GM21717 (cell line): ENCODE measurements around the gene TNNT3.

Experiments
- ATAC-seq: cut with Tn5 transposase; IDR thresholded peaks from one replicate; pipeline ENCODE4 v1.9.1; 2021; ENCODE audit warnings: mild to moderate bottlenecking, moderate library complexity; ENCODE audit not compliant: unreplicated experiment

TNNT3 gene

DNA sequence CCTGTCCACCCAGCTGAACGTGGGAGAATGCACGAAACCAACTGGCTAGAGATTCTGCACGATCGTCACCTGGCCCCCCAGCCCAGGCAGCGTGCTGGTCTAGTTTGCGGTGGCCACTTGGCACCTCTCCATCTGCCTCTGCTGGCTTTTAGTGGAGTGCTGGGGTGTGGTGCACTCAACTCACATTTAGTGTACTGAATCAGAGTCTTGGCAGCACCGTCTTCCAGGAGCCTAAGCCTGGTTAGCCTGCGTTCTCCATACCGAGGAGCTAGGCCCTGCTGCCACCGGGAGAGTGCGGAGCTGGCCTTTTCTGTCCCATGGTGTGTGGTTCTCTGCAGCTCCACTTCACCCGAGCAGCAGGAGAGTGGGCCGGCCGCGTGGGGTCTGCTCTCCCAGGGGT is 30.4 kb downstream of the TNNT3 start:
- no peak for ATAC-seq

DNA sequence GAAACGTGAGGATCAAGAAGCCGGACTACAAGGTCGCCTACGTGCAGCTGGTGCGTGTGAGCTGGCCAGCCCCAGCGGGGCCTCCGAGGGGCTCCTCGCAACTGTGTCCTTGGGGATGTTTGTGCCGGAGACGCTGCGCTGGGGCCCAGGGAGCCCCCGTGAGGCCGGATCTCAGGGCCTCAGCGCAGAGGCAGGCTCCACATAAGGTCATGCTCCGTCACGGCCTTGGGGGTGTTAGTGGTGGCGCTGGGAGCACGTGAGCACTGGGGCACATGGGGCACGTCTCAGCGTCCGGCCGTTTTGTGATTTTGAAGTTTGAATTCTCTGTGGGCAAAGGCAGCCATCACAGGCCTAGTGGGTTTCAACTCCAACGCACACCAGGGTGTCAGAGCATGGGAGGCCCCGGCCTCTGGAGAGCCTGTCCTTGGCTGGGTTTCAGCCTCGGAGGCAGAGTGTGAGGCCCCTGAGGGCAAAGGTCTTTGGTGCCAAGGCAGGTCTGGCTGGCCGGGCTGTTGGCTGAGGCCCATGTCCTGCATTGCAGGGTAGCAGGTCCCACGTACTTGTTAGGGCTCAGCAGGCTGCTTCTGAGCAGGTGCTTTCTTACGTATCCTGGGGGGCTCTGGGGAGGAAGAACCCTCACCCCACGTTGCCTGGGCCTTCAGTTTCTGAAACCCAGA is 33.4 kb downstream of the TNNT3 start:
- ATAC-seq, result no peak

GRCh38 chr11:1953489-1954266 is 34.2 kb downstream of the TNNT3 start:
- no peak for ATAC-seq

DNA sequence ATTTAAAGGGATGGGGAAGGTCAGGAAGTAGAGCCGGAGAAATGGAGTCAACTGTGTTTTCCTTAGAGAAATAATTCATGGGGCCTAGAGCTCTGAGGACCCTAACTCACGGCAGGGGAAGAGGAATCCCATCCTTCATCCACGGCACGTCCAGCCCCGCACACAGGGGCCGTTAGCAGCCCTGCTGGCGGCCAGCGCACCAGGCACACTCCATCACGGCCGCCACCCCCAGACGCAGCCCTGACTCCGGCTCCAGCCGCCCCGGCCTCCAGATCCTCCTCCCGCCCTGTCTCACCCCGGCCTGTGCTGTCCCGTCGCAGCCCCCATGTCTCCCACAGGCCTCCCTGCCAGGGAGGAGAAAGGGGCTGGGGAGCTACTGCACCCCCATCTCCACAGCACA is 38.9 kb downstream of the TNNT3 start:
- no peak for ATAC-seq

GRCh38 chr11:1959786-1960185 is 40.3 kb downstream of the TNNT3 start:
- ATAC-seq, result no peak

DNA sequence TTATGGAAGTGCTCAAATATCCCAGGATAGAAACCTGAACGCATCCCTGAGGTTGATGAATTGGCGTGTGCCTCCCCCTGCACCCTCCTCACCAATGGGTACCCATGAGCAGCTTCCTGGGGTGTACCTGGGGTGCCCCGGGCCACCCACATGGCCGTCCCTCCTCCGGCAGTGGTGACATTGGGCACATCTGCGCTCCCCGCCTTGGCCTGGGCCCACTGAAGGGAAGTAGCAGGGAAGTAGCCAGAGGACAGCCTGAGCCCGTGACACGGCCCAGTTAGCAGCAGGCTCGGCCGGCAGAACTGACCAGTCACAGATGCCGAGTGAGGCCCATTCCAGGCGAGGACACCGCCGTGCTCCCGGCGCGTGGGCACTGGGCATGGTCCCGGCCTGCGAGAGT is 44.4 kb downstream of the TNNT3 start:
- ATAC-seq, result no peak

GRCh38 chr11:1964348-1964747 is 44.8 kb downstream of the TNNT3 start:
- no peak for ATAC-seq

DNA sequence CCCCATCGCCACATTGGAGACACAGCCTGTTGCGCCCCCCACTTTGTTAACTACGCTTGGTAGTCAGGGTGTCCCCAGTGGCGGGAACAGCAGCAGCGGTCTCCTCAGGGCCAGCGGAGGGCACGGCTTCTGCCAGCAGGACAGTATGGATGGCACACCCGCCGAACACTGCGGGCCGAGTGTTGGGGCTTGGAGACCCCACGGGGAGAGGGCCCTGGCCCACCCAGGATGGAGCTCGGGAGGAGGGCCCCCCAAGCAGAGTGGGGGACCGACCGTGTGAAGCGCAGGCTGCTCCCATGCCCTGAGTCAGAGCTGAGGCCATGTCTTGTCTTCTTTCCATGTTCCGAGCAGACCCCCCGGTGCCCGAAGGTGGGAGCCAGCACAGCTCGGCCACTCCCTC is 45.5 kb downstream of the TNNT3 start:
- no peak for ATAC-seq

- no peak for ATAC-seq
These were observed 47.0 kb downstream of the TNNT3 start for GRCh38 chr11:1966531-1966930.

DNA sequence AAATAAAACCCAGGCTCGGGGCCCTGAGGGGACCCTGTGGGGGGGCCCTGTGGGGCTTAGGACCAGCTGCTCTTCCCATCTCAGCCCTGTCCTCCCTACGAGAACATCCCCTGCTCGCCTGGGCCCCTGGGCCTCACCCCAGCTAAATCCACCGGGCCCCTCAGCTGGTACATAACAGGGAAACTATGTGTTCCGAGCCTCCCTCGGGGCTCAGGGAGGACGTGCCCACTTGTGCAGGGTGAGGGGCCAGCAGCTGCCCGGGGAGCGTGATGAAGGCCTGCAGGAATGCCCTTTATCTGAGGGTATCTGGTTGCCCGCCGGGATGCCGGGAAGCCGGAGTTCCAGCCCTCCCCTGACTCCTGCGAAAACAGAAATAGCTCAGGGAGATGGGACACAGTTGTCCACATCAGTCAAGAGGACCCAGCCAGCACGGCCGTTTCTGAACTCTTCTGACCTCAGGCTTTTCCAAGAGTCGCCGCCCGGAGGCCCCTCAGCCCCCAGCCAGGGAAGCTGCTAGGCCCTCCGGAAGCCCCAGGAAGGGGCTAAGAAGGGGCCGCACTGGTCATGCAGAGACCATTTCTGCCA is 48.2 kb downstream of the TNNT3 start:
- no peak for ATAC-seq

- no peak for ATAC-seq
These were observed 49.0 kb downstream of the TNNT3 start for GRCh38 chr11:1968454-1969002.

DNA sequence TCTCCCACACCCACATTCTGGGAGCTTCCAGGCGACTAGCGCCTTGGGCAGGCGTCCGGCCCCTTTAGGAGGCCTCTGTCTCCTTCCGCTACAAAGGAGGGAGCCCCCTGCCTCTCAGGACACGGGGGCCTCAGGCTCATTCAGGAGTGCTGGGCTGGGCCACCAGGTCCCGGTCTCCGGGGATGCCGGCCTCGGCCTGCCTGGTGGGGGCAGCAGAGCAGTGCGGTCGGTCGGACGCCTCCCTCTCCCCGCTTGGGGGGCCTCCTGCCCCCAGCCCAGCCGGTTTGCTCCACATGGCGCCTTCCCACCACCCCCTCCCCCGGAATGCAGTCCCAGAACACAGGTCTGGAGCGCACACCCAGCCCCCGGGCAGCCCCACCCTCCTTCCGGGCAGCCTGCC is 49.5 kb downstream of the TNNT3 start:
- ATAC-seq, result no peak

DNA sequence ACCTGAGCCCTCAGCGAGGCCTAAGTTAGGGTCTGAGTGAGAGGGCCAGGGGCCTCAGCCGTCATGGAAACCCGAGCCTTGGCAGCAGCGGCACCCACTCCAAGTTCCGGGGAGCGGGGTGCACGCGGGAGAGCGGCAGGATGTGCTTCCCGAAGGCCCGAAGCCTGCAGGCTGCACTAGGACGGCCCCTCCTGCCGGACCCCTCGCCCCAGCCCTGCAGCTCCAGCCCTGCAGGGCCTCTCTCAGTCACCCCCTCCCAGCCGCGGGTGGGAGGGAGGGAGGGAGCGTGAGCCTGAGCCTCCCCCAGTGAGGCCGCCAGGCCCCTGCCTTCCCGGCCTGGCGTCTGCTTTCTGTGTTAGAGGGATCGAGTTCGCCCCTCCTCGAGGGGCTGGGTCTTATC is 50.3 kb downstream of the TNNT3 start:
- no peak for ATAC-seq

DNA sequence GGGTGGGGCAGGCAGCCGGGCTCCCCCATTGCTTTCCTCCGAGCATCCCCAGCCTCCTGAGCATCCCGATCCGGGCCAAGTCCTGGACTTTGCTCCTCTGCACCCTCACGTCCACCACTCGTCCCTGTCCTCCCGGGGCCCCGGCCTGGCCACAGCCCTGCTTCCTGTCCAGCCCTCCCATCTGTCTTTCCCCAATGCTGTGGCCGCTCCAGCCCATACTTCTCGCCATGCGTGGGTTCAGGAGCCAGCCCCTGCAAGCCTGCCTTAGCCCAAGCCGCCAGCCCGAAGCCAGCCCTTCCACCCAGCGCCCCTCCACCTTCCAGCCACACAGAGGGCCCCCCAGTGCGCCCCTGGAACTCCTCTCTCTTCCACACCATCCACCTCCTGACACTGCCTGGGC is 51.5 kb downstream of the TNNT3 start:
- ATAC-seq, result no peak

GRCh38 chr11:1975185-1975584 is 55.7 kb downstream of the TNNT3 start:
- ATAC-seq, result no peak

DNA sequence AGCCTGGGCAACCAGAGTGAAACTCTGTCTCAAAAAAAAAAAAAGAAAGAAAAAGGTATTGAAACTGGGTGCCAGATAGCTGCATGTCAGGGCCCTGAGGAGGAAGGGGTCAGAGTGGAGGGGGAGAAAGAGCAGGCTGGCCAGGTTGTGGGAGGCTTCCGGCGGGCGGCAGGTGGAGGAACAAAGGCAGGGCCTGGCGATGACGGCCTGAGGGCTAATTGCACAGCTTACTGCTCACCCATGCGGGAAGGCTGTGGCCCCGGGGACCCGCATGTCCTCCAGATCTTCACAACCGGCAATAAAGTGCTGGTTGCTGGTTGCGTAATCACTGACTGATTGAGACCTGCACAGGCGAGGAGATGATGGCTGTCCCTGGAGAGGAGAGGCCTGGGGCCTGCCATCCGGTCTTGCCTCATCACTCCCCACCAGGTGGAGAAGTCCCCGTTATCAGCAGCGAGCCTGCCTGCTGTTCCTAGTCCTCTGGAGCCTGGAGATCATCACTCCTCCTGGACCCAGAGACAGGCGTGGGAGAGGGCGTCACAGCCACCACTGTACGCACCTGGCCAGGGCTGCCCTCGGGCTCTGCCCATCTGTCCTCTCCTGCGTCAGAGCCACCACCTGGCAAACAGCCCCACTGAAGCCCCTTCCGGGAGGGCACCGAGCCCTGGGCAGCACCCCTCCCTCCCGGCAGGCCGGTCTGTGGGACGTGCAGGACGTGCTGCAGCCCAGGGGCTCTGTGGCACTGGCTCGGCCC is 59.4 kb downstream of the TNNT3 start:
- ATAC-seq, result no peak

DNA sequence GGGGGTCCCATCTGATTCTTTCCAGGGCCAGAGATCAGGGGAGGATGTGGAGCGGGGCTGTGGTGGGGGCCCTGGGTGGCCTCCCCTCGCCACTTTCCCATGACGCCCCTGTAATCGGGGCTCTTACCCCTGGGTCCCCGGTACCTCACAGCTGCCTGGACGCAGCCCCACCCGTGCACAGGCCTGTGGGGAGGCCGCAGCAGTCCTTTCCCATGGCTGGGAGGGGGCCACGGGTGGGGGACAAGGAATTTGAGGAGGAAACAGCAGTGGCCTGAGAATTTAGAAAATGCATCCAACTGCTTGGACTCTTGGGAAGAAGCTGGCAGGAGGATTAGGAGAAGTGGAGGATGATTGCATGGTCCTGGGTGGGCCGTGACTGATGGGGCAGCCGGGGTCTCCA is 60.1 kb downstream of the TNNT3 start:
- ATAC-seq, result no peak

DNA sequence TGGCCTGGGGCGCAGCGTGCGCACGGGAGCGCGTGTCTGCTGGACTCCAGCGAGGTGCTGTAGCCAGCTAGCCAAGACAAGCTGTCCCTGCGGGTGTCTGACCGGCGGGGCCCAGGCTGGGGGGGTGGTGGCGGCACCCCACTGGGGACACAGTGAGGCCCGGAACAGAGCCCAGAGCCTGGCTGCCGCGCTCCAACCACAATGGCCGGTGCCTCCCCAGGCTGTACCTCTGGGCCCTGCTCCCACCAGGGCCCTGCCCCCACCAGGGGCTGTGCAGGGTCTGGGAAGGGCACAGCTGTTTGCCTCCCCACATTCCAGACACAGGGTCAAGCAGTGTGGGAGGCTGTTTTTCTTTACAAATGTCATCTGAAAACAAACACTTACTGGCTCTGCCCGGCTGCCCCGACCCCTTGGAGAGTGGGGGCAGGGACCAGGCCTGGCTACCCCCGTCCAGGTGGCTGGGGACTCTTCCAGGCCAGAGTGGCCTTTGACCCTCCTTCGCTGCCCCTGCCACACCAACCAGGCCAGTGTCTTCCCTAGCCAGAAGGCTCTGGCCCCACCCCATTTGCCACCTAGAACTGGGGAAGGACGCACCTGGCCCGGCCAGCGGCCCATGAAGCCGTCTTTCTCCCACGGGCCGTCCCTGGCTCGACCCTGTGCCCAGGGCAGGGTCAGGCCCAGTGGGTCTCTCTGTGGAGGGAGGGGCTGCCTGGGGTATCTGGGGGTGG is 63.5 kb downstream of the TNNT3 start:
- no peak for ATAC-seq

DNA sequence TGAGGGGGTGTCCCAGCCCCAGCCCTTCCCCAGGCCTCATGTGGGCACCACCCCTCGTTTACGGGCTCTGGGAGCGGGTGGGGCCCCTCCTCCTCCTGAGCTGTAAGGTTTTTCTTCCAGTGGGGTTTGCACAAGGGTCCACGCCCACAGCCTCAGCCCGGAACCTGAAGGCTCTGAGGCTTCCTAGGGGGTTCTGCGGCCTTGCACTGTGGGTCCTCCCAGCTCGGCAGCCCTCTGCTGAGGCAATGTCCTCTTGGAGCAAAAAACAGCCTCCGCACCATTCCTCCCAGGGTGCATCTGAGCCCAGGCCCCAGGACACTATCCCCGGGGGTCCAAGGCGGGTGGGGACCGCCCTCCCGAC is 64.1 kb downstream of the TNNT3 start:
- no peak for ATAC-seq

- no peak for ATAC-seq
These were observed 67.5 kb downstream of the TNNT3 start for GRCh38 chr11:1987024-1987423.

DNA sequence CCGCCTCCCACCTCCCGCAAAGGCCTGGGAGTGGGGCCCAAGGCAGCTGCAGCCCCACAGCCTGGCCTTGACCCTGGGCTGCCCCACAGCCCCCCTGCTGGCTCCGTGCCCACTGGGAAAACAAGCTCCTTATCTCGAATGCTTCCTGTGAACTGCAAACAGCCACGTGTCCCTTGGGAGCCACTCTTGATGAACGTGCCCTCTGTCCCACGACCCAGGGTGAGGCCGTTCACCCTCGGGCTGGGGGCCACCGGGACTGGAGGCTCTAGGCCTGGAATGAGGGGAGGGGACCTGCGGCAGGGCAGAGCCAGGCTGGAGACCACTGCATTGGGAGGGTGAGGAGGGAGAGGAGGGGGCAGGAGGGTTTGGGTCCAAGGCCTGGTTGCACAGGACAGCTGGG is 68.7 kb downstream of the TNNT3 start:
- ATAC-seq, result no peak
